ENCODE data around the gene MYH9. TPM values are rescaled to one million over a fixed set of nuclear protein-coding genes. Genes with fewer than 3 reads are reported as not detected.

MYH9 gene
- total RNA-seq, 4 donors from 2014 or later: 361 to 406 (median 386) TPM

GRCh38 chr22:36373258-36373579 is 14.5 kb downstream of the MYH9 start:
- peak in 1 of 2 donors; percentile 34 for DNase-seq (ENCODE audit: low spot score in 2 of 2)
- Histone ChIP-seq H3K4me1 (peaks cover 0 to 100% (median 83%) of the 10 kb centered on the region in 4 donors), H3K27ac (peak overlapping the region; percentile 55 to 90 (median 81)), H3K4me3 (no peak overlapping the region), H3K27me3 (no peaks in the 10 kb centered on the region), H3K36me3 (no peaks in the 10 kb centered on the region), H3K9me3 (no peaks in the 10 kb centered on the region)
- TF ChIP-seq POLR2A (IDR thresholded peaks at IDR 0.05) (no peak), EP300 (IDR thresholded peaks at IDR 0.05) (no peak), CTCF (IDR thresholded peaks at IDR 0.05) (no peak)
- 50 to 55% methylated on average over 7 of the region's 7 CpGs for WGBS, 2 donors

- WGBS, 2 donors: 70 to 83% methylated on average over 2 of the region's 2 CpGs
- H3K27ac ChIP-seq: peak overlapping the region; percentile 70 to 90 (median 81)
- H3K4me1 ChIP-seq: peaks cover 0 to 100% (median 86%) of the 10 kb centered on the region in 4 donors
- no peak for DNase-seq (ENCODE audit: low spot score in 2 of 2)
- no peak for TF ChIP-seq EP300 (IDR thresholded peaks at IDR 0.05)
- no peak for TF ChIP-seq CTCF (IDR thresholded peaks at IDR 0.05)
- TF ChIP-seq POLR2A (IDR thresholded peaks at IDR 0.05): no peak
- no peaks in the 10 kb centered on the region for H3K36me3 ChIP-seq
- H3K9me3 ChIP-seq: no peaks in the 10 kb centered on the region
- no peaks in the 10 kb centered on the region for H3K27me3 ChIP-seq
- H3K4me3 ChIP-seq: no peak overlapping the region
These were observed 15.8 kb downstream of the MYH9 start for GRCh38 chr22:36371920-36372319.

- Histone ChIP-seq H3K36me3 (no peaks in the 10 kb centered on the region), H3K4me3 (peak overlapping the region in 3 of 4 donors; percentile 8 to 19 (median 16)), H3K9me3 (no peaks in the 10 kb centered on the region), H3K27me3 (no peaks in the 10 kb centered on the region), H3K4me1 (peaks cover 0 to 100% (median 96%) of the 10 kb centered on the region in 4 donors), H3K27ac (peak overlapping the region; percentile 70 to 90 (median 81))
- WGBS, 2 donors: 19 to 35% methylated on average over 11 of the region's 11 CpGs
- TF ChIP-seq POLR2A (IDR thresholded peaks at IDR 0.05) (no peak), EP300 (IDR thresholded peaks at IDR 0.05) (no peak), CTCF (IDR thresholded peaks at IDR 0.05) (no peak)
- DNase-seq (ENCODE audit: low spot score in 2 of 2): no peak
These were observed 17.6 kb downstream of the MYH9 start for GRCh38 chr22:36369922-36370791.

GRCh38 chr22:36369004-36369921 is 18.5 kb downstream of the MYH9 start:
- Histone ChIP-seq H3K27me3 (no peaks in the 10 kb centered on the region), H3K27ac (peak overlapping the region; percentile 60 to 90 (median 81)), H3K4me1 (peaks cover 0 to 100% (median 96%) of the 10 kb centered on the region in 4 donors), H3K4me3 (no peak overlapping the region), H3K36me3 (no peaks in the 10 kb centered on the region), H3K9me3 (no peaks in the 10 kb centered on the region)
- WGBS, 2 donors: 31 to 34% methylated on average over 18 to 19 of the region's 19 CpGs
- TF ChIP-seq POLR2A (IDR thresholded peaks at IDR 0.05) (no peak), CTCF (IDR thresholded peaks at IDR 0.05) (no peak), EP300 (IDR thresholded peaks at IDR 0.05) (no peak)
- DNase-seq (ENCODE audit: low spot score in 2 of 2): no peak
